ENCODE data around the gene HSBP1L1.

GRCh38 chr18:79987566-79987965 lies 23.1 kb downstream of the HSBP1L1 start:
- no peak for TF ChIP-seq CTCF (IDR thresholded peaks at IDR 0.05)
- TF ChIP-seq POLR2A (IDR thresholded peaks at IDR 0.05) = no peak
- no peak for TF ChIP-seq POLR2AphosphoS5 (IDR thresholded peaks at IDR 0.05)
- no peak for TF ChIP-seq EP300 (IDR thresholded peaks at IDR 0.05)

Data from upper lobe of left lung (tissue), 4 donors.